HCT116 (cell line): ENCODE measurements around the gene SIRT6. TPM values are rescaled to one million over a fixed set of nuclear protein-coding genes. Genes with fewer than 3 reads are reported as not detected.

Experiments
- ATAC-seq: fragments of 200-7000 bp; cut with Tn5 transposase; 2 replicates; pipeline ENCODE4 v1.9.1; 2020; ENCODE audit warnings: mild to moderate bottlenecking, moderate library complexity
- BruUV-seq: library from RNA; stranded (reverse); fragments of 400-500 nt; replicated peaks from 2 replicates; lab custom pipeline; 2021; lab: Mats Ljungman, UMichigan
- CTCF ChIA-PET: fragments of 300-600 bp; sonication (Branson Sonifier 250); formaldehyde crosslinking; loops from one replicate; lab custom pipeline; 2021; ENCODE audit warnings: antibody characterized with exemption; lab: Charles Lee
- POLR2A ChIA-PET: fragments of 300-600, 350-600 bp; sonication (Branson Sonifier 250); formaldehyde crosslinking; loops from one replicate; lab custom pipeline; 2021; ENCODE audit warnings: antibody characterized with exemption; lab: Charles Lee
- RAD21 ChIA-PET, 2 experiments: fragments of 300-600 bp; sonication (Branson Sonifier 250); formaldehyde crosslinking; loops; one replicate each; lab custom pipeline; 2023; ENCODE audit warnings: low total read pairs in 2 of 2; ENCODE audit not compliant: uncharacterized antibody in 2 of 2, unreplicated experiment in 2 of 2, low non-redundant PET in 1 of 2; lab: Charles Lee
- DNase-seq: peaks from one replicate; pipeline ENCODE4 v3.0.0-alpha.2; 2010; ENCODE audit warnings: low read depth, low spot score
- H2AFZ ChIP-seq: fragments of 200-600 bp; shearing (Covaris generic), sonication (generic); 2 replicates; pipeline ENCODE4 v1.6.1; 2017; ENCODE audit warnings: low read depth, mixed run types, mixed read lengths, antibody characterized with exemption, low read length; ENCODE audit not compliant: poor library complexity, severe bottlenecking
- H3K27ac ChIP-seq: 2 replicates; pipeline ENCODE4 v1.5.1; 2012; ENCODE audit warnings: low read depth, low read length
- H3K27me3 ChIP-seq: fragments of 200-600 bp; sonication (generic); 2 replicates; pipeline ENCODE4 v1.6.1; 2016; ENCODE audit warnings: mixed run types, low read length, mixed read lengths; ENCODE audit not compliant: insufficient read depth
- H3K36me3 ChIP-seq, 2 experiments: fragments of 200-500 bp in 1 of 2; fragments of 200-600 bp in 1 of 2; sonication (Bioruptor generic) in 1 of 2; sonication (generic) in 1 of 2; 2 replicates each; pipeline versions ENCODE4 v1.5.1 to v1.6.1; 2014 to 2016; ENCODE audit warnings: low read length in 2 of 2, inconsistent platforms in 1 of 2, mixed read lengths in 1 of 2, mixed run types in 1 of 2; ENCODE audit not compliant: insufficient read depth in 2 of 2, control insufficient read depth in 1 of 2
- H3K4me1 ChIP-seq, 2 experiments: fragments of 200-600 bp in 1 of 2; sonication (generic) in 1 of 2; 2 replicates each; pipeline versions ENCODE4 v1.5.1 to v1.6.1; 2012 to 2017; ENCODE audit warnings: low read length in 2 of 2, inconsistent platforms in 1 of 2, mild to moderate bottlenecking in 1 of 2, mixed read lengths in 1 of 2, mixed run types in 1 of 2, moderate library complexity in 1 of 2; ENCODE audit not compliant: insufficient read depth in 2 of 2, control insufficient read depth in 1 of 2
- H3K4me2 ChIP-seq: fragments of 200-600 bp; sonication (generic); 2 replicates; pipeline ENCODE4 v1.6.1; 2017; ENCODE audit warnings: mixed run types, low read length, mixed read lengths
- H3K4me3 ChIP-seq, 2 experiments: fragments of 200-600 bp in 1 of 2; sonication (generic) in 1 of 2; replicated peaks in 1 of 2; 2 replicates each; pipeline ENCODE4 v1.5.1; 2011 to 2016; ENCODE audit warnings: low read length in 2 of 2, control low read depth in 1 of 2, low read depth in 1 of 2, mild to moderate bottlenecking in 1 of 2, mixed read lengths in 1 of 2, mixed run types in 1 of 2
- H3K79me2 ChIP-seq: fragments of 200-600 bp; sonication (generic); 2 replicates; pipeline ENCODE4 v1.6.1; 2017; ENCODE audit warnings: mild to moderate bottlenecking, mixed run types, low read length, moderate library complexity, mixed read lengths; ENCODE audit not compliant: insufficient read depth
- H3K9ac ChIP-seq: fragments of 200-600 bp; sonication (generic); 2 replicates; pipeline ENCODE4 v1.6.1; 2016; ENCODE audit warnings: low read length, mixed read lengths
- H3K9me2 ChIP-seq: fragments of 200-600 bp; sonication (generic), shearing (Covaris generic); 2 replicates; pipeline ENCODE4 v1.6.1; 2017; ENCODE audit warnings: mixed run types, mild to moderate bottlenecking, moderate library complexity; ENCODE audit not compliant: insufficient read depth
- H3K9me3 ChIP-seq, 2 experiments: fragments of 200-500 bp in 1 of 2; fragments of 200-600 bp in 1 of 2; sonication (Bioruptor generic) in 1 of 2; sonication (generic) in 1 of 2; 2 replicates each; pipeline ENCODE4 v1.6.1; 2014 to 2017; ENCODE audit warnings: low read length in 2 of 2, mixed read lengths in 2 of 2, inconsistent platforms in 1 of 2, low read depth in 1 of 2, mild to moderate bottlenecking in 1 of 2, mixed run types in 1 of 2, moderate library complexity in 1 of 2; ENCODE audit not compliant: control insufficient read depth in 1 of 2, insufficient read depth in 1 of 2
- H4K20me1 ChIP-seq: fragments of 200-600 bp; sonication (generic), shearing (Covaris generic); 2 replicates; pipeline ENCODE4 v1.6.1; 2017; ENCODE audit warnings: mixed run types, mild to moderate bottlenecking, moderate library complexity; ENCODE audit not compliant: insufficient read depth
- EZH2phosphoT487 ChIP-seq: fragments of 200-600 bp; IDR thresholded peaks from 2 replicates; pipeline ENCODE4 v1.6.1; 2018; ENCODE audit warnings: antibody characterized with exemption, borderline replicate concordance
- JUND ChIP-seq: IDR thresholded peaks from 2 replicates; pipeline ENCODE4 v1.6.1; 2012
- SRF ChIP-seq: IDR thresholded peaks from 2 replicates; pipeline ENCODE4 v1.6.1; 2012; ENCODE audit warnings: low read depth
- YY1 ChIP-seq: IDR thresholded peaks from 2 replicates; pipeline ENCODE4 v1.6.1; 2011; ENCODE audit warnings: low read length, low read depth, moderate library complexity, mild to moderate bottlenecking; ENCODE audit not compliant: insufficient replicate concordance; ENCODE audit errors: extremely low read depth
- intact Hi-C: fragments of 100-400 bp; cut with micrococcal nuclease; formaldehyde crosslinking; loops from 2 replicates; pipeline ENCODE4 v1.10.0; 2022
- total RNA-seq: library from RNA; stranded (reverse); gene quantifications from one replicate; pipeline ENCODE4 v1.2.1, GENCODE V29; 2021; ENCODE audit not compliant: unreplicated experiment
- TF ChIP-seq, protein P1 (sequence below): IDR thresholded peaks from 2 replicates; pipeline ENCODE4 v1.6.1; 2012
- TF ChIP-seq, protein P2 (sequence below): IDR thresholded peaks from 2 replicates; pipeline ENCODE4 v1.6.1; 2012; ENCODE audit warnings: low read depth

SIRT6 gene
- total RNA-seq, 1 experiment from 2014 or later: 36.3 TPM

GRCh38 chr19:4174895-4175668 is 7.3 kb downstream of the SIRT6 start:
- Histone ChIP-seq H4K20me1 (no peaks in the 10 kb centered on the region), H3K36me3 (no peaks in the 10 kb centered on the region), H3K9me2 (no peaks in the 10 kb centered on the region), H3K4me1 (no peaks in the 10 kb centered on the region), H3K9ac (no peak overlapping the region), H3K27ac (no peak overlapping the region)
- ChIA-PET POLR2A (no interaction called here), CTCF (no interaction called here)
- DNase-seq (no peak), ATAC-seq (no peak)
- TF ChIP-seq, protein P1, sequence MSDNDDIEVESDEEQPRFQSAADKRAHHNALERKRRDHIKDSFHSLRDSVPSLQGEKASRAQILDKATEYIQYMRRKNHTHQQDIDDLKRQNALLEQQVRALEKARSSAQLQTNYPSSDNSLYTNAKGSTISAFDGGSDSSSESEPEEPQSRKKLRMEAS: no peak
- TF ChIP-seq JUND: no peak
- no peak for TF ChIP-seq SRF
- TF ChIP-seq, protein P2, sequence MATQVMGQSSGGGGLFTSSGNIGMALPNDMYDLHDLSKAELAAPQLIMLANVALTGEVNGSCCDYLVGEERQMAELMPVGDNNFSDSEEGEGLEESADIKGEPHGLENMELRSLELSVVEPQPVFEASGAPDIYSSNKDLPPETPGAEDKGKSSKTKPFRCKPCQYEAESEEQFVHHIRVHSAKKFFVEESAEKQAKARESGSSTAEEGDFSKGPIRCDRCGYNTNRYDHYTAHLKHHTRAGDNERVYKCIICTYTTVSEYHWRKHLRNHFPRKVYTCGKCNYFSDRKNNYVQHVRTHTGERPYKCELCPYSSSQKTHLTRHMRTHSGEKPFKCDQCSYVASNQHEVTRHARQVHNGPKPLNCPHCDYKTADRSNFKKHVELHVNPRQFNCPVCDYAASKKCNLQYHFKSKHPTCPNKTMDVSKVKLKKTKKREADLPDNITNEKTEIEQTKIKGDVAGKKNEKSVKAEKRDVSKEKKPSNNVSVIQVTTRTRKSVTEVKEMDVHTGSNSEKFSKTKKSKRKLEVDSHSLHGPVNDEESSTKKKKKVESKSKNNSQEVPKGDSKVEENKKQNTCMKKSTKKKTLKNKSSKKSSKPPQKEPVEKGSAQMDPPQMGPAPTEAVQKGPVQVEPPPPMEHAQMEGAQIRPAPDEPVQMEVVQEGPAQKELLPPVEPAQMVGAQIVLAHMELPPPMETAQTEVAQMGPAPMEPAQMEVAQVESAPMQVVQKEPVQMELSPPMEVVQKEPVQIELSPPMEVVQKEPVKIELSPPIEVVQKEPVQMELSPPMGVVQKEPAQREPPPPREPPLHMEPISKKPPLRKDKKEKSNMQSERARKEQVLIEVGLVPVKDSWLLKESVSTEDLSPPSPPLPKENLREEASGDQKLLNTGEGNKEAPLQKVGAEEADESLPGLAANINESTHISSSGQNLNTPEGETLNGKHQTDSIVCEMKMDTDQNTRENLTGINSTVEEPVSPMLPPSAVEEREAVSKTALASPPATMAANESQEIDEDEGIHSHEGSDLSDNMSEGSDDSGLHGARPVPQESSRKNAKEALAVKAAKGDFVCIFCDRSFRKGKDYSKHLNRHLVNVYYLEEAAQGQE: no peak
- no peak for TF ChIP-seq EZH2phosphoT487
- no peak for TF ChIP-seq YY1
- TF ChIP-seq, all 23 proteins: peak for 0
- intact Hi-C loops: no loop called here
- Histone ChIP-seq H3K4me2 (no peak overlapping the region), H2AFZ (no peak overlapping the region), H3K4me3 (no peak overlapping the region), H3K27me3 (peaks cover 15% of the 10 kb centered on the region), H3K79me2 (no peaks in the 10 kb centered on the region), H3K9me3 (no peaks in the 10 kb centered on the region)
- RAD21 ChIA-PET: no interaction called here
- BruUV-seq: no TSS peak
